HG02678 (cell line): ENCODE results near the gene PRR23C.

Experiments used
- ATAC-seq: cut with Tn5 transposase; IDR thresholded peaks from one replicate; pipeline ENCODE4 v1.9.1; 2021; ENCODE audit warnings: mild to moderate bottlenecking, moderate library complexity; ENCODE audit not compliant: unreplicated experiment

The PRR23C gene

GRCh38 chr3:139005356-139005993, 39.2 kb downstream of the PRR23C start:
- no peak for ATAC-seq

- no peak for ATAC-seq
Observed at GRCh38 chr3:138995706-138996105, 49.0 kb downstream of the PRR23C start.
